Skin epidermis (tissue), 12 donors: ENCODE results near the gene DYNC2H1.

Source experiments
- H3K27ac ChIP-seq, 21 experiments: fragments of 200-600 bp; sonication (generic) in 11 of 21; one replicate each; pipeline ENCODE4 v1.5.0; 2020; ENCODE audit warnings: mild to moderate bottlenecking in 3 of 21, inconsistent platforms in 2 of 21, moderate library complexity in 2 of 21
- H3K4me3 ChIP-seq, 7 experiments: fragments of 200-600 bp; sonication (generic) in 2 of 7; one replicate each; pipeline ENCODE4 v1.5.0; 2020; ENCODE audit warnings: inconsistent platforms in 2 of 7, mild to moderate bottlenecking in 2 of 7, moderate library complexity in 1 of 7

The DYNC2H1 gene

DNA sequence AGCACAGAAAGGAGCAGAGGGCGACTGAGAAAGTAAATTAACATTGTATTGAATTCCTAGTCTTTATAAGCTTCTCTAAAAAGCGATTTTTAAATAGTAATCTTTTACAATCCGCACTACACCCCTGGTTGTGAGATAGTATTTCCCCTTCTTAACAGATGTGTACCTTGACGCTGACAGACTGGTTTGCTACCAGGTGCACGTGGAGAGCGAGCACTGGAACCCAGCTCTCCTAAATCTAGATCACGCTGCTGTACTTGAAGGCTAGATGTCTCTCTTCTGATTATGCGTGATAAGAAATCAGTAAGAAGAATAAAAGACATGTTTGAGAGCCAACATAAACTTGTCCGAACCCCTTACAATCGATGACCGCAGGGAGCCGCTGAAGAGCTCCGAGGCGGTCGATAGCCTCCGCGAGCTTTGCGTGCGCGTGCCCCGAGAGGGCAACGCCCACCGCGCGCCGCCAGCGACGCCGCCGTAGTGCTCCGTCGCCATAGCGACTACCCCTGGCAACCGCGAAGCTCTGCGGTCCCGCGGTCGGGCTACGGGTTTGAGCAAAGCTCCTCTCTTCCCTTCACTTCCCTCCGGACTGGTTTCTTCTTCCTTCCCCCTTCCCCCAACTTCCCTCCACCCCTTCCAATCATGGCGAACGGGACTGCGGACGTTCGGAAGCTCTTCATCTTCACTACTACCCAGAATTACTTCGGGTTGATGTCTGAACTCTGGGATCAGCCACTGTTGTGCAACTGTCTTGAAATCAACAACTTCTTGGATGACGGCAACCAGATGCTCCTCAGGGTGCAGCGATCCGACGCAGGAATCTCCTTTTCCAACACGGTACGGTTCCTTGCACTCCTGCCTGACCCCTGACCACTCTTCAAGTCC, at the start of gene DYNC2H1:
DYNC2H1 (plus strand) TSS at position 494 of the 885 bp plus-strand sequence; CDS start at position 643, 149 bp downstream.
- peak within 1 kb of the TSS; percentile 44 to 73 (median 53) for H3K4me3 ChIP-seq
- H3K27ac ChIP-seq: peak within 1 kb of the TSS in 20 of 21 experiments; percentile 18 to 85 (median 68)

- Histone ChIP-seq H3K4me3 (no peak overlapping the region), H3K27ac (no peak overlapping the region)
Measured at GRCh38 chr11:103061656-103062055, 47.6 kb upstream of the DYNC2H1 start.

DNA sequence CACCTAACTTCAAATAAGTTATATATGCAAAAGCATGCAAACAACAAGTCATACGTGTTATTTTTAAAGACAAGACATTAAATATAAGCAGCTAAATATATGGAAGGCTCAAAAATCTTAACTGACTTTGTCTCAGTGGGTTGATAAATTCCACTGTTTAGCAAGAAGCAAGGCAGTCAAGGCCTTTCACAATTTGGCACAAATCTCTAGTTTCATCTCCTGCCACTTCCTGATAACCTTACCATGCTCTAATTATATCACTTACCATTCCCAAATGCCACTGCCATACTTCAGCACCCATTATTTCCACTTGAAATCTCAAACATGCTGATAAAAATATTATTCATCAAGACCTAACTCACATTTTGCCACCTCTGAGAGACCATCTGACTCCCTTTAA, 42.1 kb upstream of the DYNC2H1 start:
- no peak overlapping the region for H3K27ac ChIP-seq
- no peak overlapping the region for H3K4me3 ChIP-seq

- H3K27ac ChIP-seq: peak overlapping the region in 1 of 21 experiments; percentile 37
- H3K4me3 ChIP-seq: no peak overlapping the region
Measured at GRCh38 chr11:103069367-103069766, 39.9 kb upstream of the DYNC2H1 start.

DNA sequence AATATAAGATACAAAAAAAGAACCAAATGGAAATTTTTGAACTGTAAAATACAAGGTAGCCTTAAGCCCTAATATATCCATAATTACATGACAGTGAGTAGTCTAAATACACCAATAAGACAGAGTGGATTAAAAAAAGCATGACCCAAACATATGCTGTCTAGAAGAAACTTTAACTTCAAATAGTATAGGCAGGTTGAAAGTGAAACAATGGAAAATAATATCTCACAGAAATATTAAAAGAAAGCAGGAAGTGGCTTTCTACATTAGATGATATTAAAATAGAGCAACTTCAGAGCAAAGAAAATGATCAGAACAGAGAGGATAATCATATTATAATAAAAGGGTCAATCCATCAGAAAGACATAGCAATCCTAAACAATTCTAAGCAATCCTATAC, 39.1 kb upstream of the DYNC2H1 start:
- peak overlapping the region in 1 of 21 experiments; percentile 37 for H3K27ac ChIP-seq
- no peak overlapping the region for H3K4me3 ChIP-seq

GRCh38 chr11:103071008-103071407, 38.2 kb upstream of the DYNC2H1 start:
- Histone ChIP-seq H3K4me3 (no peak overlapping the region), H3K27ac (no peak overlapping the region)

DNA sequence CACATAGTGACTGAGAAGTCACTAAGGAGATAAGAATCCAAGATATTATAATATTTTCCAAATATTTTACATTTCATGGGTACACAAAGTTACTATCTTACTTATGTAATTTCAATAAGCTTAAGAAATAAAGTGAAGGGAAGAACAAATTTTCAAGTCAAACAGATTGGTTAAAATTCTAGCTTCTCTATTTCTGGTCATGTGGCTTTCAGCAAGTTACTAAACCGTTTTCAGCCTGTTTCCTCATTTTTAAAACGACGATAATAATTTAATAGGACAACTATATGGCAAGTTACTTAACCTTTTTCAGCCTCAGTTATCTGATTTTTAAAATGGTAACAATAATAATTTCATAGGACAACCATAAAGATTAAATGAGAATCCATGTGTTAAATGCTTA, 32.9 kb upstream of the DYNC2H1 start:
- Histone ChIP-seq H3K27ac (no peak overlapping the region), H3K4me3 (no peak overlapping the region)

- no peak overlapping the region for H3K27ac ChIP-seq
- no peak overlapping the region for H3K4me3 ChIP-seq
Measured at GRCh38 chr11:103077554-103077953, 31.7 kb upstream of the DYNC2H1 start.

DNA sequence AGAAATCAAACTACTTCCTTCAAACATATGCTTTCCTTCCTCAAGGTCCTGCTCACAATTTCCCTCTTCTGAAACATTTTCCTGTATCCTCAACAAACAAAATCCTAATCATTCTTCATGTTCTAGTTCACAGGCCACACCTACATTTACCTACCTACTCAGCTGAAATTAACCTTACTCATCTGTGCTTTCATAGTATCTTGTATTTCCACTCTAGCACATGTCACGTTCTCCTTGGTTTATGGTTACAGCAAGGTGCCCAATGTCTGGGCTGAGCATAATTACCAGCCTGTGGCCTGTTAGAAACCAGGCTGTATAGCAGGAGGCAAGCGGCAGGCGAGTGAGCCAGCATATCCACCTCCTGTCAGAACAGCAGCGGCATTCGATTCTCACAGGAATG, 30.5 kb upstream of the DYNC2H1 start:
- H3K4me3 ChIP-seq: no peak overlapping the region
- no peak overlapping the region for H3K27ac ChIP-seq

- H3K27ac ChIP-seq: no peak overlapping the region
- H3K4me3 ChIP-seq: no peak overlapping the region
Measured at GRCh38 chr11:103079833-103080232, 29.4 kb upstream of the DYNC2H1 start.

GRCh38 chr11:103085758-103086365, 23.4 kb upstream of the DYNC2H1 start:
- Histone ChIP-seq H3K27ac (no peak overlapping the region), H3K4me3 (no peak overlapping the region)

GRCh38 chr11:103086461-103086860, 22.8 kb upstream of the DYNC2H1 start:
- H3K4me3 ChIP-seq: no peak overlapping the region
- no peak overlapping the region for H3K27ac ChIP-seq

- Histone ChIP-seq H3K27ac (peak overlapping the region; percentile 52 to 95 (median 89)), H3K4me3 (peak overlapping the region; percentile 62 to 98 (median 90))
Measured at GRCh38 chr11:103091064-103091800, 18.0 kb upstream of the DYNC2H1 start.

GRCh38 chr11:103091801-103092524, 17.3 kb upstream of the DYNC2H1 start, which contains the start of gene DCUN1D5:
DCUN1D5 (minus strand) TSS chr11:103092160; CDS start chr11:103091872, 288 bp downstream.
- H3K4me3 ChIP-seq: peak within 1 kb of the TSS; percentile 62 to 98 (median 90)
- peak within 1 kb of the TSS; percentile 52 to 95 (median 89) for H3K27ac ChIP-seq

- Histone ChIP-seq H3K27ac (no peak overlapping the region), H3K4me3 (no peak overlapping the region)
Measured at GRCh38 chr11:103097279-103097678, 11.9 kb upstream of the DYNC2H1 start.

- Histone ChIP-seq H3K4me3 (peak overlapping the region; percentile 44 to 73 (median 53)), H3K27ac (peak overlapping the region in 20 of 21 experiments; percentile 18 to 85 (median 68))
Measured at GRCh38 chr11:103109818-103110388, 677 bp downstream of the DYNC2H1 start.

DNA sequence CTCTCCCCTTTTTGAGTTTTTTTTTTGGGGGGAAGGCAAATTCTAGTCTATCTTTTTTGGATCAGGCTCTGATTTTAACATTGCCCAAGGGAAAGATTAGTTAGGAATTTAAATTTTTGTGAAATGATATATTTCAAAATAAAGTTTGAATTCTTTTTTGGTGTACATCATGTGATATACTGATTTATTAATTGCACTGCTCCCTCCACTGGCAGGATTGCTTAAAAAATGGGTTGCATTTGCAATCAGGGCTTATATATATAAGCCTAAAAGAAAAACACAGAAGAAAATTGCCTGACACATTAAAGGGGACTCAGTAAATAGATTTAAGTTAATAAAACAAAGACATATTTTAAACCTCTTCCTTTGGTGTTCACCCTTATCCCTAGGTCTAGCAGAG, 1.2 kb downstream of the DYNC2H1 start:
- Histone ChIP-seq H3K4me3 (peak overlapping the region; percentile 44 to 73 (median 53)), H3K27ac (peak overlapping the region in 3 of 21 experiments; percentile 56 to 68 (median 67))

DNA sequence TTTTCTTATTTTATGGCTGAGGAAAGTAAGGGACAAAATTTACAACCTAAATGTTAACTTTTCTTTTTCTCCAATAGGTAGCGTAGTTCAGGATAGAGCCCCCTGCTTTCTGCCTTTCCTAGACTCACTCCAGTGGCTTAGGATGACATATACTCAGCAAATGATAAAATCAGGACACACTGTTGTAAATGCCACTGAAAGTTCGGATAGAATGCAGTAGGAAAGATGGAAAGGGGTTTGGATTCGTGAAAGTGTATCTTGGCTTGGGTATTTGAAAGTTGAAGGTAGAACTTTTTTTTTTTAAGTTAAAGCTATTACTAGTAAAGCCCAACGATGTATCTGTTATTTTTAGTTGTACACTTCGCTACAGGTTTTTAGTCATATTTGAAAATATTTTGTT, 2.2 kb downstream of the DYNC2H1 start:
- H3K27ac ChIP-seq: no peak overlapping the region
- H3K4me3 ChIP-seq: no peak overlapping the region

DNA sequence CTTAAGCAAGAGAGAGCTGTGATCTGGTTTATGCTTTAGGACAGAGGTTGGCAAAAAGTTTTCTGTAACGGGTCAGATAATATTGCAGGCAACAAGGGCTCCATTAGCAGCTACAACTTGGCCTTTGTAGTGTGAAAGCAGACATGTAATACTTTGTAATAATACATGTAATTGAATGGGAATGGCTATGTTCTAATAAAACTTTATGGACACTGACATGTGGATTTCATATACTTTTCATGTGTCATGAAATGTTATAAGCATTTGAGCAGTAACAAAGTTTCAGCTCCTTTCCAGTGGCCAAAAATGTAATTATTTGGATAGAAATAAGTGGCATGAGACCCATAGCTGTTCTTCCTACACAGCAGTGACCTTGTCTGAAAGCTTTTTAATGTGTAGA, 3.1 kb downstream of the DYNC2H1 start:
- H3K4me3 ChIP-seq: no peak overlapping the region
- H3K27ac ChIP-seq: no peak overlapping the region
